ENCODE measurements around the gene SDK1.

DNA sequence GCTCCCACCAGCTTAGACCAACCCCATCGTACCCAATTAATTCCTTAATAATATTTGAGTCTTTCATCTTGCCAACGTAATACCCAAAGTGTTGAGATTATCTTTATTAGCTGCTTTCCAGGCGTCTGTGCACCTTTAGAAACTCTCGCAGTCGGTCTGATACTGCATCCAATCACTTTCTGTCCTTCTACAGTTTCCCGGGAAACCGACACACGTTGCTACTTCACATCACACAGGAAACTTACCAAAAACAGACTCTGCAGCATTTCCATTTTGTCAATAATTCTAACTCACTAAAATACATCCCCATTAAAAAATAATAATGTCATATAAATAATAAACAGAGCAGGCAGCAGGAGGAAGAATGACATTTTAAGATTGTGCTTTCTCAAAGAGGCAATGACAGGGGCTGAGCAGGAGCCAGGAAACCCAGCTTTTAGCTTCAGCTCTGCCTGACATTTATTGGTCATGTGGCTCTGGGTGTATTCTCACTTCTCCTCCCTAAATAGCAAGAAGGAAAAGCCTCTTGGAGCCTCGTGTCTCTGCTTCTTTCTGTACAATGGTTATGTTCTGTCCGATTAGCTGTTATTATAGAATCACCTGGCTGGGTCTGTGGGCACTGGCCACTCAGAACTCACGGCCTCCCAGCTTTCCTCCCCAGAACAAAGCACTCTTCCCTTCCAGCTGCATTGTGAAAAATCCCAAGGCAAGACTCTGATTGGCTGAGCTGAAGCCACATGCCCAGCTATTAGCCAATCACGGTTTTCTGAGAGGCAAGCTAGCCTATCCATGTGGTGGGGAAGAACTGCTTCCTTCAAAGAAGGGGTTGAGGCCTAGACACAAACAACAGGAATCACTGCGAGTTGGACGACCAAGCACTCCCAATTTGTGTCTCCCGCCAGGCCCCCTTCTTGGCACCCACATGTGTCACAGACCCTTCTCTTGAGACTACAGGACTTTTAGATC, 956.4 kb downstream of the SDK1 start:
- no peak for TF ChIP-seq SIN3A (IDR thresholded peaks at IDR 0.05; ENCODE audit: low read depth, low read length)
- TF ChIP-seq, protein P1, sequence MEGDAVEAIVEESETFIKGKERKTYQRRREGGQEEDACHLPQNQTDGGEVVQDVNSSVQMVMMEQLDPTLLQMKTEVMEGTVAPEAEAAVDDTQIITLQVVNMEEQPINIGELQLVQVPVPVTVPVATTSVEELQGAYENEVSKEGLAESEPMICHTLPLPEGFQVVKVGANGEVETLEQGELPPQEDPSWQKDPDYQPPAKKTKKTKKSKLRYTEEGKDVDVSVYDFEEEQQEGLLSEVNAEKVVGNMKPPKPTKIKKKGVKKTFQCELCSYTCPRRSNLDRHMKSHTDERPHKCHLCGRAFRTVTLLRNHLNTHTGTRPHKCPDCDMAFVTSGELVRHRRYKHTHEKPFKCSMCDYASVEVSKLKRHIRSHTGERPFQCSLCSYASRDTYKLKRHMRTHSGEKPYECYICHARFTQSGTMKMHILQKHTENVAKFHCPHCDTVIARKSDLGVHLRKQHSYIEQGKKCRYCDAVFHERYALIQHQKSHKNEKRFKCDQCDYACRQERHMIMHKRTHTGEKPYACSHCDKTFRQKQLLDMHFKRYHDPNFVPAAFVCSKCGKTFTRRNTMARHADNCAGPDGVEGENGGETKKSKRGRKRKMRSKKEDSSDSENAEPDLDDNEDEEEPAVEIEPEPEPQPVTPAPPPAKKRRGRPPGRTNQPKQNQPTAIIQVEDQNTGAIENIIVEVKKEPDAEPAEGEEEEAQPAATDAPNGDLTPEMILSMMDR (IDR thresholded peaks at IDR 0.05 in 2 of 3, conservative IDR thresholded peaks at IDR 0.05 in 1 of 3; ENCODE audit: control insufficient read depth in 2 of 3, extremely low read depth in 1 of 3, insufficient read depth in 1 of 3, low read depth in 3 of 3, low read length in 3 of 3), result no peak
- TF ChIP-seq POLR2A (IDR thresholded peaks at IDR 0.05; ENCODE audit: low read depth, low read length), result no peak
- no peak for TF ChIP-seq CHD4 (IDR thresholded peaks at IDR 0.05)
- no peak for TF ChIP-seq EZH2 (IDR thresholded peaks at IDR 0.05; ENCODE audit: borderline replicate concordance, control insufficient read depth, low read depth, low read length)
- no peak for TF ChIP-seq POLR2AphosphoS5 (IDR thresholded peaks at IDR 0.05; ENCODE audit: low read length)
- TF ChIP-seq, protein P2, sequence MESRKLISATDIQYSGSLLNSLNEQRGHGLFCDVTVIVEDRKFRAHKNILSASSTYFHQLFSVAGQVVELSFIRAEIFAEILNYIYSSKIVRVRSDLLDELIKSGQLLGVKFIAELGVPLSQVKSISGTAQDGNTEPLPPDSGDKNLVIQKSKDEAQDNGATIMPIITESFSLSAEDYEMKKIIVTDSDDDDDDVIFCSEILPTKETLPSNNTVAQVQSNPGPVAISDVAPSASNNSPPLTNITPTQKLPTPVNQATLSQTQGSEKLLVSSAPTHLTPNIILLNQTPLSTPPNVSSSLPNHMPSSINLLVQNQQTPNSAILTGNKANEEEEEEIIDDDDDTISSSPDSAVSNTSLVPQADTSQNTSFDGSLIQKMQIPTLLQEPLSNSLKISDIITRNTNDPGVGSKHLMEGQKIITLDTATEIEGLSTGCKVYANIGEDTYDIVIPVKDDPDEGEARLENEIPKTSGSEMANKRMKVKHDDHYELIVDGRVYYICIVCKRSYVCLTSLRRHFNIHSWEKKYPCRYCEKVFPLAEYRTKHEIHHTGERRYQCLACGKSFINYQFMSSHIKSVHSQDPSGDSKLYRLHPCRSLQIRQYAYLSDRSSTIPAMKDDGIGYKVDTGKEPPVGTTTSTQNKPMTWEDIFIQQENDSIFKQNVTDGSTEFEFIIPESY (IDR thresholded peaks at IDR 0.05), result no peak
- TF ChIP-seq, protein P3, sequence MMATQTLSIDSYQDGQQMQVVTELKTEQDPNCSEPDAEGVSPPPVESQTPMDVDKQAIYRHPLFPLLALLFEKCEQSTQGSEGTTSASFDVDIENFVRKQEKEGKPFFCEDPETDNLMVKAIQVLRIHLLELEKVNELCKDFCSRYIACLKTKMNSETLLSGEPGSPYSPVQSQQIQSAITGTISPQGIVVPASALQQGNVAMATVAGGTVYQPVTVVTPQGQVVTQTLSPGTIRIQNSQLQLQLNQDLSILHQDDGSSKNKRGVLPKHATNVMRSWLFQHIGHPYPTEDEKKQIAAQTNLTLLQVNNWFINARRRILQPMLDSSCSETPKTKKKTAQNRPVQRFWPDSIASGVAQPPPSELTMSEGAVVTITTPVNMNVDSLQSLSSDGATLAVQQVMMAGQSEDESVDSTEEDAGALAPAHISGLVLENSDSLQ (IDR thresholded peaks at IDR 0.05), result no peak
- TF ChIP-seq NR2F1 (conservative IDR thresholded peaks at IDR 0.05), result no peak
- TF ChIP-seq SP1 (IDR thresholded peaks at IDR 0.05; ENCODE audit: low read depth, low read length), result no peak
- no peak for TF ChIP-seq ZBED1 (IDR thresholded peaks at IDR 0.05; ENCODE audit: borderline replicate concordance)

Measured in GM12878 (cell line).